Uterus (tissue), 4 donors: ENCODE data around the gene FAM162A. TPM values are rescaled to one million over a fixed set of nuclear protein-coding genes. Genes with fewer than 3 reads are reported as not detected.

Experiments used
- DNase-seq, 2 donors: peaks; one replicate each; pipeline ENCODE4 v3.0.0-alpha.2; 2019 to 2020
- H3K27ac ChIP-seq, 2 donors: fragments of 200-600 bp; sonication (generic); 1 replicate in 1 of 2; 2 replicates in 1 of 2; pipeline ENCODE4 v1.5.1; 2016 to 2018
- H3K27me3 ChIP-seq, 2 donors: fragments of 200-600 bp; sonication (generic); one replicate each; pipeline ENCODE4 v1.5.1; 2018 to 2019; ENCODE audit warnings: control low read depth in 1 of 2
- H3K36me3 ChIP-seq, 2 donors: fragments of 200-600 bp; sonication (generic); one replicate each; pipeline ENCODE4 v1.5.1; 2019; ENCODE audit warnings: control low read depth in 1 of 2
- H3K4me1 ChIP-seq, 2 donors: fragments of 200-600 bp; sonication (generic); one replicate each; pipeline ENCODE4 v1.5.1; 2018 to 2019; ENCODE audit warnings: control low read depth in 1 of 2
- H3K4me3 ChIP-seq, 2 donors: fragments of 200-600 bp; sonication (generic); 1 replicate in 1 of 2; 2 replicates in 1 of 2; pipeline ENCODE4 v1.5.1; 2018 to 2019; ENCODE audit warnings: mild to moderate bottlenecking in 1 of 2
- H3K9me3 ChIP-seq, 2 donors: fragments of 200-600 bp; sonication (generic); one replicate each; pipeline ENCODE4 v1.5.1; 2019; ENCODE audit warnings: control low read depth in 1 of 2
- CTCF ChIP-seq, 4 experiments: fragments of 200-600 bp in 2 of 4; fragments of 450-650 bp in 2 of 4; sonication (generic) in 2 of 4; IDR thresholded peaks; one replicate each; pipeline ENCODE4 v1.5.1; 2016 to 2019; ENCODE audit warnings: antibody characterized with exemption in 4 of 4, mild to moderate bottlenecking in 2 of 4, moderate library complexity in 1 of 4
- POLR2A ChIP-seq, 2 donors: fragments of 450-650 bp; IDR thresholded peaks; one replicate each; pipeline ENCODE4 v1.6.1; 2016; ENCODE audit warnings: antibody characterized with exemption in 2 of 2, mild to moderate bottlenecking in 1 of 2, moderate library complexity in 1 of 2
- intact Hi-C: fragments of 100-400 bp; cut with DNase I; formaldehyde crosslinking; loops from one replicate; pipeline ENCODE4 v1.15.1; 2023; ENCODE audit warnings: low total_unique reads
- total RNA-seq, 4 donors: library from RNA; depleted of rRNA in 3 of 4; stranded (reverse); fragments of >200 nt in 3 of 4; gene quantifications; one replicate each; pipeline versions ENCODE4 v1.1.0 to v1.2.4, GENCODE V29; 2014 to 2023
- donor health status: DM: yes; HTN: yes; CAD: no.

FAM162A gene
- total RNA-seq, 4 donors from 2014 or later: 17.6 to 99.9 (median 31.0) TPM

- H3K4me3 ChIP-seq: no peak overlapping the region
- H3K4me1 ChIP-seq: no peaks in the 10 kb centered on the region
- no peak for TF ChIP-seq CTCF (IDR thresholded peaks at IDR 0.05)
- TF ChIP-seq POLR2A (IDR thresholded peaks at IDR 0.05): no peak
- no peak for DNase-seq
- no peaks in the 10 kb centered on the region for H3K9me3 ChIP-seq
- H3K36me3 ChIP-seq: no peaks in the 10 kb centered on the region
- H3K27me3 ChIP-seq: no peaks in the 10 kb centered on the region
- H3K27ac ChIP-seq: no peak overlapping the region
- intact Hi-C loops: no loop called here
Observed at GRCh38 chr3:122394173-122394572, 10.2 kb downstream of the FAM162A start.

GRCh38 chr3:122395582-122395981 lies 11.6 kb downstream of the FAM162A start:
- no peaks in the 10 kb centered on the region for H3K36me3 ChIP-seq
- H3K27me3 ChIP-seq: no peaks in the 10 kb centered on the region
- no peak for TF ChIP-seq POLR2A (IDR thresholded peaks at IDR 0.05)
- no peak for TF ChIP-seq CTCF (IDR thresholded peaks at IDR 0.05)
- H3K4me3 ChIP-seq: no peak overlapping the region
- no peaks in the 10 kb centered on the region for H3K4me1 ChIP-seq
- no peak overlapping the region for H3K27ac ChIP-seq
- no peak for DNase-seq
- intact Hi-C loops: no loop called here
- H3K9me3 ChIP-seq: no peaks in the 10 kb centered on the region

GRCh38 chr3:122396511-122396910 lies 12.5 kb downstream of the FAM162A start:
- H3K27me3 ChIP-seq: no peaks in the 10 kb centered on the region
- no peak overlapping the region for H3K4me3 ChIP-seq
- no peaks in the 10 kb centered on the region for H3K9me3 ChIP-seq
- H3K4me1 ChIP-seq: no peaks in the 10 kb centered on the region
- intact Hi-C loops: no loop called here
- H3K36me3 ChIP-seq: no peaks in the 10 kb centered on the region
- no peak for DNase-seq
- TF ChIP-seq CTCF (IDR thresholded peaks at IDR 0.05): no peak
- TF ChIP-seq POLR2A (IDR thresholded peaks at IDR 0.05): no peak
- H3K27ac ChIP-seq: no peak overlapping the region

- H3K4me3 ChIP-seq: no peak overlapping the region
- H3K36me3 ChIP-seq: no peaks in the 10 kb centered on the region
- intact Hi-C loops: no loop called here
- H3K9me3 ChIP-seq: no peaks in the 10 kb centered on the region
- H3K4me1 ChIP-seq: no peaks in the 10 kb centered on the region
- no peak overlapping the region for H3K27ac ChIP-seq
- H3K27me3 ChIP-seq: no peaks in the 10 kb centered on the region
- TF ChIP-seq CTCF (IDR thresholded peaks at IDR 0.05): no peak
- TF ChIP-seq POLR2A (IDR thresholded peaks at IDR 0.05): no peak
- DNase-seq: no peak
Observed at GRCh38 chr3:122397201-122397600, 13.2 kb downstream of the FAM162A start.

GRCh38 chr3:122398920-122399319 lies 14.9 kb downstream of the FAM162A start:
- intact Hi-C loops: no loop called here
- Histone ChIP-seq H3K36me3 (no peaks in the 10 kb centered on the region), H3K4me1 (no peaks in the 10 kb centered on the region), H3K9me3 (no peaks in the 10 kb centered on the region), H3K4me3 (no peak overlapping the region), H3K27me3 (no peaks in the 10 kb centered on the region), H3K27ac (no peak overlapping the region)
- no peak for DNase-seq
- TF ChIP-seq POLR2A (IDR thresholded peaks at IDR 0.05) (no peak), CTCF (IDR thresholded peaks at IDR 0.05) (no peak)
